Measurements from ENCODE around the gene UBAP1L.

UBAP1L gene

DNA sequence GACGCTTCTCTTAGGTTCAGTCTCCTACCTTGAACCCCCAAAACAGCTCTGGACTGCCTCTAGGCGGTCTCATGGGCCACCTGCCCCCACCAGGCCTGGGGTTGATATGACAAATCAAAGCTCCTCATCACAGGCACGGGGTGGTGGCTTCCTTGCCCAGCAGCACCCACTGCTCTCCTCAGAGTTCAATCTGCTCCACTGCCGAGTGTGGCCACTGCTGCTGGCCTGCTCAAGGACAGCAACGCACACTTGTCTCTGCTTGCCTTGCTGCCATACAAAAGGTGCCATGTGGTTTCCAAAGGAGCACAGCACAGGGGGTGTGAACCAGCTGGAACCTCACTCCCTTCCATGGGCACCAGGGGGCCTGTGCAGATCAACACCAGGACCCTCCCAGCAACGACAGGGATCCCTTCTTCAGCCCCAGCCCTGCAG is 28.3 kb downstream of the UBAP1L start:
- Histone ChIP-seq H3K36me3 (ENCODE audit: low read length) (no peaks in the 10 kb centered on the region), H3K9me2 (replicated peaks; ENCODE audit: insufficient read depth, low read length) (no peaks in the 10 kb centered on the region), H3K27ac (ENCODE audit: low read depth, low read length) (no peak overlapping the region), H3K4me3 (ENCODE audit: insufficient read depth, low read length, poor library complexity, severe bottlenecking) (no peak overlapping the region), H3K27me3 (ENCODE audit: low read length) (no peaks in the 10 kb centered on the region), H3K9ac (ENCODE audit: low read length) (no peak overlapping the region), H3K79me2 (ENCODE audit: insufficient read depth, low read length) (no peaks in the 10 kb centered on the region), H3K9me3 (ENCODE audit: insufficient read depth, low read length) (no peaks in the 10 kb centered on the region), H2AFZ (ENCODE audit: low read depth, low read length, severe bottlenecking) (no peak overlapping the region), H4K20me1 (ENCODE audit: low read depth, low read length) (no peaks in the 10 kb centered on the region), H3K4me2 (ENCODE audit: low read depth, low read length, poor library complexity, severe bottlenecking) (no peak overlapping the region), H3F3A (ENCODE audit: insufficient read depth) (no peaks in the 10 kb centered on the region)
- TF ChIP-seq EZH2phosphoT487 (conservative IDR thresholded peaks at IDR 0.05; ENCODE audit: low read length), result no peak
- TF ChIP-seq, protein P1, sequence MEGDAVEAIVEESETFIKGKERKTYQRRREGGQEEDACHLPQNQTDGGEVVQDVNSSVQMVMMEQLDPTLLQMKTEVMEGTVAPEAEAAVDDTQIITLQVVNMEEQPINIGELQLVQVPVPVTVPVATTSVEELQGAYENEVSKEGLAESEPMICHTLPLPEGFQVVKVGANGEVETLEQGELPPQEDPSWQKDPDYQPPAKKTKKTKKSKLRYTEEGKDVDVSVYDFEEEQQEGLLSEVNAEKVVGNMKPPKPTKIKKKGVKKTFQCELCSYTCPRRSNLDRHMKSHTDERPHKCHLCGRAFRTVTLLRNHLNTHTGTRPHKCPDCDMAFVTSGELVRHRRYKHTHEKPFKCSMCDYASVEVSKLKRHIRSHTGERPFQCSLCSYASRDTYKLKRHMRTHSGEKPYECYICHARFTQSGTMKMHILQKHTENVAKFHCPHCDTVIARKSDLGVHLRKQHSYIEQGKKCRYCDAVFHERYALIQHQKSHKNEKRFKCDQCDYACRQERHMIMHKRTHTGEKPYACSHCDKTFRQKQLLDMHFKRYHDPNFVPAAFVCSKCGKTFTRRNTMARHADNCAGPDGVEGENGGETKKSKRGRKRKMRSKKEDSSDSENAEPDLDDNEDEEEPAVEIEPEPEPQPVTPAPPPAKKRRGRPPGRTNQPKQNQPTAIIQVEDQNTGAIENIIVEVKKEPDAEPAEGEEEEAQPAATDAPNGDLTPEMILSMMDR (IDR thresholded peaks at IDR 0.05; ENCODE audit: insufficient read depth, low read length, poor library complexity, severe bottlenecking), result peak; percentile 8

DNA sequence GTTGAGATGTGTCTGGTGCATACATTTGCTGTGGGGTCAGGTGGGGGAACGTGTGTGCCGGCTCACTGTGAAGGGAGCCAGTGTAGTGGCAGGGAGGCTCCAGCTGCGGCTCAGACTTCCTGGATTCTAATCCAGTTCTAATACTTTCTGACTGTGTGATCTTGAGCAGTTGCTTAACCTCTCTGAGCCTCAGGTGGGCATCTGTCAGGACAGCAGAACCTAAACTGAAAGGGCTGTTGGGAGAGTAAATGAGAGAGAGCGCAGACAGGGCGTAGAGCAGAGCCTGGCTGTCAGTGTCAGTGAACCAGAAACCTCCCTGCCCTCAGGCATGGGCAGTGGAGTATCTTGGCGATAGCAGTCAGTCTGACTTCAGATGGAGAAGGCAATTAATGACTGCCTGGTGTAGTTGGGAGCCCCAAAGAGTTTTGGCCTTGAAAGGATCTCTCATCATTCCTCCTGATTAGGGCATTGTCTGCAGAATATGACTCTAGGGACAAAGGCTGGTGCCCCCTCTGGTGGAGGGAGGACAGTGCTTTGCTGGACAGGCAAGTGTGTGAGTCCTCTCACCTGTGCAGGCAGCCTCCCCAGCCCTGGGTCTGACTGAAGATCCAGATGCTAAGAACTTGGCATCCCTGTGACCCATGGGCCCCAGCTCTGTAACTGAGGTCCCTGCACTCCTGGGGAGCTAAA is 28.9 kb downstream of the UBAP1L start:
- no peak overlapping the region for H3K27ac ChIP-seq (ENCODE audit: low read depth, low read length)
- no peak overlapping the region for H2AFZ ChIP-seq (ENCODE audit: low read depth, low read length, severe bottlenecking)
- H3K36me3 ChIP-seq (ENCODE audit: low read length), result no peaks in the 10 kb centered on the region
- H4K20me1 ChIP-seq (ENCODE audit: low read depth, low read length), result no peaks in the 10 kb centered on the region
- H3F3A ChIP-seq (ENCODE audit: insufficient read depth), result no peaks in the 10 kb centered on the region
- no peak overlapping the region for H3K4me2 ChIP-seq (ENCODE audit: low read depth, low read length, poor library complexity, severe bottlenecking)
- no peaks in the 10 kb centered on the region for H3K27me3 ChIP-seq (ENCODE audit: low read length)
- TF ChIP-seq, protein P1 (IDR thresholded peaks at IDR 0.05; ENCODE audit: insufficient read depth, low read length, poor library complexity, severe bottlenecking), result peak; percentile 14
- TF ChIP-seq EZH2phosphoT487 (conservative IDR thresholded peaks at IDR 0.05; ENCODE audit: low read length), result no peak
- H3K4me3 ChIP-seq (ENCODE audit: insufficient read depth, low read length, poor library complexity, severe bottlenecking), result no peak overlapping the region
- H3K9me2 ChIP-seq (replicated peaks; ENCODE audit: insufficient read depth, low read length), result no peaks in the 10 kb centered on the region
- H3K79me2 ChIP-seq (ENCODE audit: insufficient read depth, low read length), result no peaks in the 10 kb centered on the region
- no peaks in the 10 kb centered on the region for H3K9me3 ChIP-seq (ENCODE audit: insufficient read depth, low read length)
- H3K9ac ChIP-seq (ENCODE audit: low read length), result no peak overlapping the region

DNA sequence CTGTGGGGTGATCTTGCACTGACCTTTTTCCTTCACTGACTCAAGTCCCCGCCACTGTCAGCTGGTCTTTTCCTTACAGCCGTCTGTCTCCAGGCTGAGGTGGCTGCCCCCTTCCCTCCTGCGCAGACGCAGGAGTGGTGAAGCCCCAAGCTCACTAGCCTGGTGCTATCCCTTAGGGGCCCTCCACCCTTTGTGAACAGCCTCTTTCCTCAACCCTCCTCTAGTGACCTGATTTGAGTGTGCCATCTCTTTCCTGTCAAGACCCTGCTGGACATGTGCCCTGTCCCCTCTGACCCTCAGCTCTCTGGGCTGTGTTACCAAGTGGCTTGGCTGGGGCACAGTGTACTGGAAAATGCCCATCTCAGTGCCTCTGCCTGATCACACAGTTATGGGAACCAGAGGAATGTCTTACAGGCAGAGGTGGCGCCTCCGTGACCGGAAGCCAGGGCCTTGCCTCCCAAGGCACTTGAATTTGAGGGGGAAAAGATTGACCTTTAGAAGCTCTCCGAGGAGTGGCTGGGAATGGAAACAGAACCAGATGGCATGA is 29.7 kb downstream of the UBAP1L start:
- no peak overlapping the region for H2AFZ ChIP-seq (ENCODE audit: low read depth, low read length, severe bottlenecking)
- no peak overlapping the region for H3K9ac ChIP-seq (ENCODE audit: low read length)
- no peak overlapping the region for H3K27ac ChIP-seq (ENCODE audit: low read depth, low read length)
- H3K79me2 ChIP-seq (ENCODE audit: insufficient read depth, low read length), result no peaks in the 10 kb centered on the region
- TF ChIP-seq, protein P1 (IDR thresholded peaks at IDR 0.05; ENCODE audit: insufficient read depth, low read length, poor library complexity, severe bottlenecking), result no peak
- no peak for TF ChIP-seq EZH2phosphoT487 (conservative IDR thresholded peaks at IDR 0.05; ENCODE audit: low read length)
- H3K4me2 ChIP-seq (ENCODE audit: low read depth, low read length, poor library complexity, severe bottlenecking), result no peak overlapping the region
- H3K4me3 ChIP-seq (ENCODE audit: insufficient read depth, low read length, poor library complexity, severe bottlenecking), result no peak overlapping the region
- no peaks in the 10 kb centered on the region for H3F3A ChIP-seq (ENCODE audit: insufficient read depth)
- H3K9me2 ChIP-seq (replicated peaks; ENCODE audit: insufficient read depth, low read length), result no peaks in the 10 kb centered on the region
- no peaks in the 10 kb centered on the region for H3K36me3 ChIP-seq (ENCODE audit: low read length)
- H3K27me3 ChIP-seq (ENCODE audit: low read length), result no peaks in the 10 kb centered on the region
- no peaks in the 10 kb centered on the region for H4K20me1 ChIP-seq (ENCODE audit: low read depth, low read length)
- H3K9me3 ChIP-seq (ENCODE audit: insufficient read depth, low read length), result no peaks in the 10 kb centered on the region

Measured in SU-DHL-6 (cell line).